Ureter (tissue), 1 donor: Measurements from ENCODE around the gene ATOX1. TPM values are rescaled to one million over a fixed set of nuclear protein-coding genes. Genes with fewer than 3 reads are reported as not detected.
A peak's percentile ranks its signal among the peaks of the same experiment; 100 is the strongest.
"Not testable (repeated sequence)": the region's sequence is repeated elsewhere in the genome, so short reads cannot be mapped to it uniquely, and the experiment has no call there.

Source experiments
- DNase-seq: peaks from one replicate; pipeline ENCODE4 v3.0.0-alpha.2; 2020; ENCODE audit warnings: low spot score
- total RNA-seq: library from RNA; stranded (reverse); gene quantifications from one replicate; pipeline ENCODE4 v1.2.4, GENCODE V29; 2023
- donor health status: DM: yes; HTN: yes; CAD: no.

Gene ATOX1, protein sequence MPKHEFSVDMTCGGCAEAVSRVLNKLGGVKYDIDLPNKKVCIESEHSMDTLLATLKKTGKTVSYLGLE
- 88.6 TPM for total RNA-seq

DNA sequence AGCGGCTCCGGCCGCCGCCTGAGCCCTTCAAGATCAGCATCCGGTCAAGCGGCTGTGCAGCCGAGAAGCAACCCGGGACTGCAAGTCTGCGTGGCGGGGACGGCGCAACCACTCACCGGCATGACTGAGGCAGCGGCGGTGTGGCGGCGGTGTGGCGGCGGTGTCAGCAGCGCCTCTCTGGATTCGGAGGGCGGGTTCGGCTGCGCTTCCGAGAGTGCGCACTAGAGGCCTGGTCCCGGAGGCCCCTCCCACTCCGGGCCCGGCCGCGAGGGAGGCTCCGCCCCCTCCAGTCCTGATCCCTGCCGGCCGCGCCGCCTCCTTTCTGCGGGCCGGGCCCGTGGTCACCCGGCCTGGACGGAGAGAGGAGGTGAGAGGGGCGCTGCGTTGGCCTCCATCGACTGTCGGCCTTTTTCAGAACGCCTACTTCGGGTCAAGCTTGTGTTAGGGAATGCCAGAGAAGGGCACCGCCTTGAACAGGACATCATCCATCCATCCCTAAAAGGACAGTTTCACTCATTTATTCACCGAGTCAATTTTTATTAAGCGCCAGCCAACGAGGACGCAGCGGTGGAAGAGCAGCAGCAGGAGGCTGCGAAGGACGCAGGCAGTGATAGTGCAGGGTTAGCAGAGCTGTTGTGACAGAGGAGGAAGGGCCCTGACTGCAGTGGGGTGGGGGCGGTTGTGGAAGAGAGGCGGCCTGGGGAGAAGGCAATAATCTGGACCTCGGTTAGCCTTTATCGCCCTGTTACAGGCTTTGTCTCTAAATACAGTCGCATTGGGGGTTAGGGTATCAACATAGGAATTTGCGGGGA, at the start of gene ATOX1:
TSS of gene ATOX1 (minus strand) at position 202 of the 812 bp plus-strand sequence. CDS start at position 122, 80 bp downstream.
- DNase-seq = peak; percentile 93

DNA sequence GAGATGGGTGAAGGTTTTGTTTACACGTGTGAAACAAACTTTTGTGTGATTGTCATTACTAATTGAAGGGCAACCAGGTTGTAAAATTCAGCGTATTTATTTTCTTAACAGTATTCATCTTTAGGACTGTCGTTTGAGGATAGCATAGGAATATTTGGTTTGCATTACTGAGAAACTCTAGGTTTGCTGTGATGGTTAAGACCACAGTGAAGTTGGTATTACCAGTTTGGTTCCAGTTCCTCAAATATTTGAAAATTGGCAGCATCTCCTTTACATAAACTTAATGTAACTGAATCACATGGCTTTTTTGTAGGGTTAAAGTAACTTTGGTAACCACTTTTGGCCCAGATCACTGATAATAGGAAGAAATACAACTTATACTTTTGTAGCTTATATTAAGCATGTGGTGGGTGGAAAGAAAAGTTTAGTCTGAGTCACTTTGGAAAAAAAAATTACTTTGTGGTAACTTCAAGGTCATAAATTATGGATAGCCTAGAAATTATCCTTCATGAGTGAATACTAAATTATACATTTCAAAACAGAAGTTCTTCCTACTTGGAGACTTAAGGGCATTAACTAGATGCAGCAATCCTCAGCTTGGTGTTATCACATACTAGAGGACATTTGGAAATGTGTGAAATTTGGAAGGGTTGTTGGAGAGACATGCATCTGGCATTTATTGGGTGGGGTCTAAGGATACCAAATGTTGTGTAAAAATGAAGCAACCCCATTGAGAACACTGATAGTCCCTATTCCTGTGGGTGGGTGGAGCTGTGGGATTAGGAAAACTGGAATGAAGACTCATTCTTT, 47.2 kb upstream of the ATOX1 start:
- no peak for DNase-seq

- no peak for DNase-seq
Measured at GRCh38 chr5:151800532-151800931, 42.1 kb upstream of the ATOX1 start.

DNA sequence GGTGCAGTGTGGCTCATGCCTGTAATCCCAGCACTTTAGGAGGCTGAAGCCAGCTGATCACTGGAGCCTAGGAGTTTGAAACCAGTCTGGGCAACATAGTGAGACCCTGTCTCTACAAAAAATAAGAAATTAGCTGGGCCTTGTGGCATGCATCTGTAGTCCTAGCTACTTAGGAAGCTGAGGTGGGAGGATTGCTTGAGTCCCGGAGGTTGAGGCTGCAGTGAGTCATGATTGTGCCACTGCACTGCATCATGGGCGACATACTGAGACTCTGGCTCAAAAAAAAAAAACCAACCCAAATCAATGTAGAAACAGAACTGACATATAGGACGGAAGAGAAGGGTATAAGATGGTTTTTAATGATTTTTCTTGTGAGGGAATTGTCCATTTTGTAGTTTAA, 41.0 kb upstream of the ATOX1 start:
- no peak for DNase-seq

- no peak for DNase-seq
Measured at GRCh38 chr5:151798674-151799073, 40.2 kb upstream of the ATOX1 start.

GRCh38 chr5:151795426-151795825, 37.0 kb upstream of the ATOX1 start:
- DNase-seq = no peak

GRCh38 chr5:151793358-151793757, 34.9 kb upstream of the ATOX1 start:
- DNase-seq = no peak

DNA sequence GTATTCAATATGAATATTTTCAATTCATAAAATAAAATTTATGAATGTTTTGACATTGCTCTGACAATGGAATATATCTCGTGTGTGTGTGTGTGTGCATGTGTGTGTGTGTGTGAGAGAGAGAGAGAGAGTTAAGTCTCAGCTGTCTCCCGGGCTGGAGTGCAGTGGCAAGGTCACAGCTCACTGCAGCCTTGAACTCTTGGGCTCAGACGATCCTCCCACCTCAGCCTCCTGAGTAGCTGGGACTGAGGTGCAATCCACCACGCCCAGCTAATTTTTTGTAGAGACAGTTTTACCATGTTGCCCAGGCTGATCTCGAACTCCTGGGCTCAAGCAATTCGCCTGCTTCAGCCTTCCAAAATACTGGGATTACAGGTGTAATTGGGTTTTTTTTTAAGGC, 29.4 kb upstream of the ATOX1 start:
- no peak for DNase-seq

DNA sequence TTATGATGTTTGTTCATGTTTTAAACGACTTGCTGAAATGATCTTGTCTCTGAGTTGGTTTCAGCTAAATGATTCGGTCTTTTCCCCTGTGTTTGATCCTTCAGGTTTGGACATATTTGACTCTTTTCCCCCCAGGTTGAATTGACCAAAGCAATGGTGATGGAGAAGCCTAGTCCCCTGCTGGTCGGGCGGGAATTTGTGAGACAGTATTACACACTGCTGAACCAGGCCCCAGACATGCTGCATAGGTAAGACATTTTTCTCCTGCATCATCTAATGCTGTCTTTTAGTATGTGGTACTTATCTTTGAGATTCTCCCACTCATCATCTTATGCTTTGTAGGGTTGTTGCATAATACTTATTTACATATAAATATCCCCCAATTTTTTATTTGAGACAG, 28.0 kb upstream of the ATOX1 start:
- no peak for DNase-seq

DNA sequence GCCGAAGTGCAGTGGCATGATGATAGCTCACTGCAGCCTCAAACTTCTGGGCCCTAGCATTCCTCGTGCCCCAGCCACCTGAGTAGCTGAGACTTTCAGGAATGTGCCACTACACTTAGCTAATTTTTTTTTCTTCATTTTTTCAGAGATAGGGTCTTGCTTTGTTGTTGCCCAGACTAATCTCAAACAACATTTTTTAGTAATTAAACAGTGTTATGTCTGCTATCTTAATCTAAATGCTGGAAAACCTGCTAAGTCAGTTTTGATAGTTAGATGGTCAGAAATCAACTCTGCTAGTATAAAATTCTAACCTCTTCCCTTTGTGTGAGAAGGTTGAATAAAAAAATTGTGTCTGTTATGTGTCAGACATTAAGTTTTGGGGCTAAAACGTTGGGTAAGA, 25.7 kb upstream of the ATOX1 start:
- no peak for DNase-seq

- not testable (repeated sequence) for DNase-seq
Measured at GRCh38 chr5:151783664-151784063, 25.2 kb upstream of the ATOX1 start.

DNA sequence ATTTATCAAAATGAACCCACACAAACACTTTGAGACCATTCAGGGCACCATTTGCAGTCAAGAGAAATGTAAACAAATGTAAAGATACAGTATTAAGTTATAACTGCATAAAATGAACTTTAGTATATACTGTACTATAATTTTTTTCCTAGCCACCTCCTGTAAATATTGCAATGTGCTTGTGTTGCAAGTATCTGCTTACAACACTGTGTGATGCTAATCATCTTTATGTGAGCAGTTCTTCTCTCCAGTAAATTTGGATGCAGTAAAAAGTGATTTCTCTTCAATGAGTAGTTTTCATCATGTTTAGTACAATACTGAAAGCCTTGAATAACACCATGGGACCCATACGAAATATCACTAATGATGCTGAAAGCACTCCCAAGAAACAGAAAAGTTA, 22.8 kb upstream of the ATOX1 start:
- DNase-seq = no peak

GRCh38 chr5:151780348-151780747, 21.9 kb upstream of the ATOX1 start:
- DNase-seq = no peak

- no peak for DNase-seq
Measured at GRCh38 chr5:151779531-151780125, 21.2 kb upstream of the ATOX1 start.

GRCh38 chr5:151775025-151775606, 16.7 kb upstream of the ATOX1 start:
- no peak for DNase-seq

GRCh38 chr5:151773951-151774350, 15.5 kb upstream of the ATOX1 start:
- no peak for DNase-seq

- DNase-seq = no peak
Measured at GRCh38 chr5:151772846-151773561, 14.6 kb upstream of the ATOX1 start.

DNA sequence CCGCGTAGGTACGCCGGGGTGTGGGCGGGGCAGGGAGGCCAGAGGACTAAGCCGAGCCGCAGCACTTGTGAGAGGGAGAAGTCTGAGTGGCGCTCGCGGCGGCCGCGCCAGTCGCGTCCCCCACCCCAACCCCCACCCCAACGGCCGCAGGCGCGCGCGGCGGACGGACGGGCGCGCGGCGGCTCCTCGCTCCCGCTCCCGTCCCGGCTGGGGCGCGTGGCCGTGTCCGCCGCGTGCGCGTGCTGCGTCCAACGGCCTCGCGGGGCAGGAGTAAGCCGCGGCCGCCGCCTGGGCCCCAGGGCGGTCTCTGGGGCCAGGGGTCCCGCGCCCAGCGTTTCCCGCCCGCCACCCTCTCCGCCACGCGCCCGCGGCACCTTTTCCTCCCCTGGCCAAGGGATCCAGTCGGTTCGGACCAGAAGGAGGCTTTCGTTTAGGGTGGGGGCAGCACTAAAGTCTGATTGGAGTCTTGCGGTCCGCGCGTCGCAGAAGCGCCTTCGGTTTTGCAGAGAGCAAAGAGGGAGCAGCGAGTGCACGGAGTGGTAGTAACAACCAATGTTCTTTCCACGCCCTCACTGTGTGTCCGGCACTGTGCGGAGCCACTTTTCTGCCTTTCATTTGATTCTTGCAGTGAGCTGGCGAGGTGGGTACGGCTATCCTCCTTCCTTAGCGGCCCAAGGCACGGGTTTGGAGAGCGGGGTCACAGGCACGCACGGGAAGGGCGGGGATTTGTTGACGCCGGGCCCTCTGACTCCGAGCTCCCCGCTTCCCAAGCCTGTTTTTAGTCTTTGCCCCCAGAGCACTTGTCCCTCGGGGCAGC, 13.8 kb upstream of the ATOX1 start:
- DNase-seq = peak; percentile 59

GRCh38 chr5:151771259-151772028, 13.0 kb upstream of the ATOX1 start, which contains the start of gene G3BP1:
G3BP1 (plus strand) TSS chr5:151771954; CDS start chr5:151786621, 14,667 bp downstream.
- peak; percentile 100 for DNase-seq
